Measurements from ENCODE around the gene SLC17A8. TPM values are rescaled to one million over a fixed set of nuclear protein-coding genes. Genes with fewer than 3 reads are reported as not detected.

SLC17A8 gene
- total and polyA plus RNA-seq, 9 donors: 0.08 to 0.45 (median 0.24) TPM; not detected in 4

DNA sequence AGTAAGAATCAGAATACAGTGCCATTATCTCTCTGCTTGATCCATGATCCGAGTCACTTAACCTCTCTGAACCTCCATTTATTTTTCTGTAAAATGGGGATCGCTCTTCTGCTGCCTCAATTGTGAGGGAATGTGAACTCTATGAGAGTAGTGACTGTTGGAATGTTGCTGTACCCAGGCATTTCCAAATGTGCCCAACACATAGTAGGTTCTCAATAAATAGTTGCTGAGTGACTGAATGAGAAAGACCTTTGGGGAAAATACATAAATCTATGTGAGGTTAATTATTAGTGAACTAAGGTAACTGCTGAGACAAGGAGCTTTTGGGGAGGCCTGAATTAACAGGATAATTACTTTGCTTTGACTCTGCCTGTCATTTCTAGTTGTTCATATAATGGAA, 82.9 kb downstream of the SLC17A8 start:
- DNase-seq: no peak
- Histone ChIP-seq H3K27me3 (no peaks in the 10 kb centered on the region), H3K27ac (no peak overlapping the region), H3K9me3 (no peaks in the 10 kb centered on the region), H3K36me3 (no peaks in the 10 kb centered on the region), H3K4me3 (no peak overlapping the region), H3K4me1 (ENCODE audit: insufficient read depth) (no peaks in the 10 kb centered on the region)
- intact Hi-C loops (cut with DNase I): no loop called here
- WGBS, 3 donors: 86 to 90% (median 89%) methylated on average over 2 of the region's 2 CpGs
- TF ChIP-seq, protein P1, sequence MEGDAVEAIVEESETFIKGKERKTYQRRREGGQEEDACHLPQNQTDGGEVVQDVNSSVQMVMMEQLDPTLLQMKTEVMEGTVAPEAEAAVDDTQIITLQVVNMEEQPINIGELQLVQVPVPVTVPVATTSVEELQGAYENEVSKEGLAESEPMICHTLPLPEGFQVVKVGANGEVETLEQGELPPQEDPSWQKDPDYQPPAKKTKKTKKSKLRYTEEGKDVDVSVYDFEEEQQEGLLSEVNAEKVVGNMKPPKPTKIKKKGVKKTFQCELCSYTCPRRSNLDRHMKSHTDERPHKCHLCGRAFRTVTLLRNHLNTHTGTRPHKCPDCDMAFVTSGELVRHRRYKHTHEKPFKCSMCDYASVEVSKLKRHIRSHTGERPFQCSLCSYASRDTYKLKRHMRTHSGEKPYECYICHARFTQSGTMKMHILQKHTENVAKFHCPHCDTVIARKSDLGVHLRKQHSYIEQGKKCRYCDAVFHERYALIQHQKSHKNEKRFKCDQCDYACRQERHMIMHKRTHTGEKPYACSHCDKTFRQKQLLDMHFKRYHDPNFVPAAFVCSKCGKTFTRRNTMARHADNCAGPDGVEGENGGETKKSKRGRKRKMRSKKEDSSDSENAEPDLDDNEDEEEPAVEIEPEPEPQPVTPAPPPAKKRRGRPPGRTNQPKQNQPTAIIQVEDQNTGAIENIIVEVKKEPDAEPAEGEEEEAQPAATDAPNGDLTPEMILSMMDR (IDR thresholded peaks at IDR 0.05): no peak
- TF ChIP-seq EP300 (IDR thresholded peaks at IDR 0.05) (no peak), POLR2A (IDR thresholded peaks at IDR 0.05) (no peak)

DNA sequence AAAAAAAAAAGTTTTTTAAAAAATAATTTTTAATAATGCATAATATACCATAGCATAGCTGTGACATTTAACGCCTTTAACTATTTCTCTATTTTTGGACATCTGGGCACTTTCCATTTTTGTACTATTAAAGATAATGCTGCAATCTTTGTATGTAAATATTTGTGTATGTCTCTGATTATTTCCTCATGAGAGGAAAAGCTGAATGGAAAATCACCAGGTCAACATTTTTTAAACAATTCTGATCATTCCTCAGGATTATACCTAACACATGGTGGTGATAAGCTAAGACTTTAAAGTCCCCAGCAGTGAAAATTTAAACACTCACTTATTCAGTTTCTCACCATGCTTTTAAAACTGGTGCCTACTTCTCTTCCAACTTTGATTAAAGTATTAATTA, 85.5 kb downstream of the SLC17A8 start:
- H3K36me3 ChIP-seq: no peaks in the 10 kb centered on the region
- H3K4me3 ChIP-seq: no peak overlapping the region
- H3K27me3 ChIP-seq: no peaks in the 10 kb centered on the region
- H3K27ac ChIP-seq: no peak overlapping the region
- WGBS, 3 donors: 72 to 79% (median 76%) methylated on average over 1 of the region's 1 CpG
- no peak for TF ChIP-seq EP300 (IDR thresholded peaks at IDR 0.05)
- TF ChIP-seq, protein P1 (IDR thresholded peaks at IDR 0.05): no peak
- no peak for TF ChIP-seq POLR2A (IDR thresholded peaks at IDR 0.05)
- H3K4me1 ChIP-seq (ENCODE audit: insufficient read depth): peaks cover 2% of the 10 kb centered on the region
- H3K9me3 ChIP-seq: no peaks in the 10 kb centered on the region
- no peak for DNase-seq
- intact Hi-C loops (cut with DNase I): no loop called here

DNA sequence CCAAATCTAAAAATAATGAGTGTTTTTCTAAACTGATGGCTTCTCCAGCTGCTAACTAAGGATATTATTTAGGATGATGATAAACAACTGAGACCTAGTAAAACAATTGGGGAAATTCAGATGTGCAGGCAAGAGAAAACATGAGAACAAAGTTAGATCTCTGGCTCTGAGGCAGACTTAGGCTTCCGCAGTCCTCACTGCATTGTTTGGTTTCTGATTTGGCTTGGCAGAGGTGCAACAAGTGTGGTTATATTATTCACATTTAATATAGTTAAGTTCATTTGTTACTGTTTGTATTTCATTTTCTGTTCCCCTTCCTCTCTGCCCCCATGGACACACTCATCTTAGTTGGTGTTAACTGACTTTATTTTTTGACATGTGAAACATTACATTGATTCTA, 86.6 kb downstream of the SLC17A8 start:
- no peak for DNase-seq
- Histone ChIP-seq H3K27me3 (no peaks in the 10 kb centered on the region), H3K4me3 (no peak overlapping the region), H3K9me3 (no peaks in the 10 kb centered on the region), H3K4me1 (ENCODE audit: insufficient read depth) (peaks cover 4% of the 10 kb centered on the region), H3K27ac (no peak overlapping the region), H3K36me3 (no peaks in the 10 kb centered on the region)
- intact Hi-C loops (cut with DNase I): no loop called here
- TF ChIP-seq, protein P1 (IDR thresholded peaks at IDR 0.05): no peak
- TF ChIP-seq EP300 (IDR thresholded peaks at IDR 0.05) (no peak), POLR2A (IDR thresholded peaks at IDR 0.05) (no peak)
- 12 to 46% (median 17%) methylated on average over 1 of the region's 1 CpG for WGBS, 3 donors

DNA sequence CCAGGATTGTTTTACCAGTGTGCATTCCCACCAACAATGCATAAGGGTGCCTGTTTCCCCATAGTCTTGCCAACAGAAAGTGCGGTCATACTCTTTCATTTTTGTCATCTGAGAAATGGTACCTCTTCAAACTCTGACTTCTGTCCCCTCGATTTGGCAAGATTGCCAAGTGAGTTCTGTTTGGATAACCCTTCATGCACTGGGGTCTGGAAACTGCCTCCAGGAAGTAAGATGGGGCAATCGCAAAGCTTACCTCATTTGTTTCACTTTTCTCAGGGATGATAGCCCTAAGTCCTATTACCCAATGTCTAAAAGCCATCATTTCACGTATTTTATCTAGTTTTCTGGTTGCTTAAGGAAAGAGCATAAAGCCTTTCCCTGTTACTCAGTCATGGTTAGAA, 88.2 kb downstream of the SLC17A8 start:
- no peaks in the 10 kb centered on the region for H3K27me3 ChIP-seq

More for the DNA sequence above, 88.2 kb downstream of the SLC17A8 start:
- no peaks in the 10 kb centered on the region for H3K9me3 ChIP-seq
- intact Hi-C loops (cut with DNase I): no loop called here
- no peak overlapping the region for H3K27ac ChIP-seq
- H3K4me1 ChIP-seq (ENCODE audit: insufficient read depth): peaks cover 5% of the 10 kb centered on the region
- TF ChIP-seq POLR2A (IDR thresholded peaks at IDR 0.05): no peak
- no peak for TF ChIP-seq EP300 (IDR thresholded peaks at IDR 0.05)
- TF ChIP-seq, protein P1 (IDR thresholded peaks at IDR 0.05): no peak
- no peaks in the 10 kb centered on the region for H3K36me3 ChIP-seq
- DNase-seq: no peak
- WGBS, 3 donors: 90 to 95% (median 94%) methylated on average over 4 of the region's 4 CpGs
- no peak overlapping the region for H3K4me3 ChIP-seq

Measured in ovary (tissue), 9 donors.